AG04449 (cell line): ENCODE data around the gene FMR1.

Experiments
- CTCF ChIA-PET: fragments of 350-600 bp; formaldehyde crosslinking; extraction: SDS; loops from one replicate; lab custom pipeline; 2021; ENCODE audit warnings: antibody characterized with exemption; lab: Yijun Ruan, JAX
- POLR2A ChIA-PET: fragments of 400-600, 350-600 bp; formaldehyde crosslinking; extraction: SDS; loops from one replicate; lab custom pipeline; 2020; ENCODE audit warnings: antibody characterized with exemption, inconsistent platforms; lab: Yijun Ruan, JAX
- DNase-seq: peaks from one replicate; pipeline ENCODE4 v3.0.0-alpha.2; 2010; ENCODE audit warnings: low read depth, low spot score
- H3K4me3 ChIP-seq: 2 replicates; pipeline ENCODE4 v1.5.1; 2011; ENCODE audit warnings: low read depth, mild to moderate bottlenecking, control low read depth, low read length
- TF ChIP-seq, protein P1 (sequence below): IDR thresholded peaks from one replicate; pipeline ENCODE4 v1.5.1; 2011; ENCODE audit warnings: mild to moderate bottlenecking, moderate library complexity, low read length, control low read depth, inconsistent platforms; ENCODE audit not compliant: insufficient read depth; ENCODE audit errors: missing control alignments

The FMR1 gene

DNA sequence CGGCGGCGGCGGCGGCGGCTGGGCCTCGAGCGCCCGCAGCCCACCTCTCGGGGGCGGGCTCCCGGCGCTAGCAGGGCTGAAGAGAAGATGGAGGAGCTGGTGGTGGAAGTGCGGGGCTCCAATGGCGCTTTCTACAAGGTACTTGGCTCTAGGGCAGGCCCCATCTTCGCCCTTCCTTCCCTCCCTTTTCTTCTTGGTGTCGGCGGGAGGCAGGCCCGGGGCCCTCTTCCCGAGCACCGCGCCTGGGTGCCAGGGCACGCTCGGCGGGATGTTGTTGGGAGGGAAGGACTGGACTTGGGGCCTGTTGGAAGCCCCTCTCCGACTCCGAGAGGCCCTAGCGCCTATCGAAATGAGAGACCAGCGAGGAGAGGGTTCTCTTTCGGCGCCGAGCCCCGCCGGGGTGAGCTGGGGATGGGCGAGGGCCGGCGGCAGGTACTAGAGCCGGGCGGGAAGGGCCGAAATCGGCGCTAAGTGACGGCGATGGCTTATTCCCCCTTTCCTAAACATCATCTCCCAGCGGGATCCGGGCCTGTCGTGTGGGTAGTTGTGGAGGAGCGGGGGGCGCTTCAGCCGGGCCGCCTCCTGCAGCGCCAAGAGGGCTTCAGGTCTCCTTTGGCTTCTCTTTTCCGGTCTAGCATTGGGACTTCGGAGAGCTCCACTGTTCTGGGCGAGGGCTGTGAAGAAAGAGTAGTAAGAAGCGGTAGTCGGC, 528 bp downstream of the FMR1 start:
- no peak for DNase-seq
- ChIA-PET POLR2A (interaction anchor here (1.1 kb wide), 1 partner anchor 9 kb away, joined by 3 read pairs; no protein-coding TSS in a partner anchor), CTCF (no interaction called here)
- TF ChIP-seq, protein P1, sequence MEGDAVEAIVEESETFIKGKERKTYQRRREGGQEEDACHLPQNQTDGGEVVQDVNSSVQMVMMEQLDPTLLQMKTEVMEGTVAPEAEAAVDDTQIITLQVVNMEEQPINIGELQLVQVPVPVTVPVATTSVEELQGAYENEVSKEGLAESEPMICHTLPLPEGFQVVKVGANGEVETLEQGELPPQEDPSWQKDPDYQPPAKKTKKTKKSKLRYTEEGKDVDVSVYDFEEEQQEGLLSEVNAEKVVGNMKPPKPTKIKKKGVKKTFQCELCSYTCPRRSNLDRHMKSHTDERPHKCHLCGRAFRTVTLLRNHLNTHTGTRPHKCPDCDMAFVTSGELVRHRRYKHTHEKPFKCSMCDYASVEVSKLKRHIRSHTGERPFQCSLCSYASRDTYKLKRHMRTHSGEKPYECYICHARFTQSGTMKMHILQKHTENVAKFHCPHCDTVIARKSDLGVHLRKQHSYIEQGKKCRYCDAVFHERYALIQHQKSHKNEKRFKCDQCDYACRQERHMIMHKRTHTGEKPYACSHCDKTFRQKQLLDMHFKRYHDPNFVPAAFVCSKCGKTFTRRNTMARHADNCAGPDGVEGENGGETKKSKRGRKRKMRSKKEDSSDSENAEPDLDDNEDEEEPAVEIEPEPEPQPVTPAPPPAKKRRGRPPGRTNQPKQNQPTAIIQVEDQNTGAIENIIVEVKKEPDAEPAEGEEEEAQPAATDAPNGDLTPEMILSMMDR = no peak
- peak overlapping the region; percentile 68 for H3K4me3 ChIP-seq

DNA sequence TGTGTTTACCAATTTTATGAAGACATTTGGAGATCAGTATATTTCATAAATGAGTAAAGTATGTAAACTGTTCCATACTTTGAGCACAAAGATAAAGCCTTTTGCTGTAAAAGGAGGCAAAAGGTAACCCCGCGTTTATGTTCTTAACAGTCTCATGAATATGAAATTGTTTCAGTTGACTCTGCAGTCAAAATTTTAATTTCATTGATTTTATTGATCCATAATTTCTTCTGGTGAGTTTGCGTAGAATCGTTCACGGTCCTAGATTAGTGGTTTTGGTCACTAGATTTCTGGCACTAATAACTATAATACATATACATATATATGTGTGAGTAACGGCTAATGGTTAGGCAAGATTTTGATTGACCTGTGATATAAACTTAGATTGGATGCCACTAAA, 1.9 kb downstream of the FMR1 start:
- H3K4me3 ChIP-seq = peak overlapping the region; percentile 68
- no peak for DNase-seq
- ChIA-PET POLR2A (no interaction called here), CTCF (no interaction called here)
- TF ChIP-seq, protein P1 = no peak

DNA sequence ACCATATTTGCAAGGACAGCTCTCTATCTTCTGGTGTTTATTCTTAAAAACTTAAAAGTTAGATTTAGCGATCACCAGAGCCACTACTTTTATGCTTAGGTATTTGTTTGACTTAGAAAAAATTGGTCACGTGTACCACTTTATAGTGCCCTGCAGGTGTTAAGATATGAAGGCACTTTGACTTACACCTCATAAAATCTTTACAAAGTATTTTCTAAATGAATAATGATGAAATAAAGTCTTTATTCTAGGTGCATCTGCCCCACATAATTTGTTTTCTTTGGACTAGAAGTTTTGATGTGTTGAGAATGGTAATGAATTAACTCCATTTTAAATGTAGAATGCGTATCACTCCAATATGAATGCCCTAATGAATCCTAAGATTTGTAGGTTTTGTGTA, 2.9 kb downstream of the FMR1 start:
- TF ChIP-seq, protein P1 = no peak
- ChIA-PET CTCF (no interaction called here), POLR2A (no interaction called here)
- no peak overlapping the region for H3K4me3 ChIP-seq
- no peak for DNase-seq

DNA sequence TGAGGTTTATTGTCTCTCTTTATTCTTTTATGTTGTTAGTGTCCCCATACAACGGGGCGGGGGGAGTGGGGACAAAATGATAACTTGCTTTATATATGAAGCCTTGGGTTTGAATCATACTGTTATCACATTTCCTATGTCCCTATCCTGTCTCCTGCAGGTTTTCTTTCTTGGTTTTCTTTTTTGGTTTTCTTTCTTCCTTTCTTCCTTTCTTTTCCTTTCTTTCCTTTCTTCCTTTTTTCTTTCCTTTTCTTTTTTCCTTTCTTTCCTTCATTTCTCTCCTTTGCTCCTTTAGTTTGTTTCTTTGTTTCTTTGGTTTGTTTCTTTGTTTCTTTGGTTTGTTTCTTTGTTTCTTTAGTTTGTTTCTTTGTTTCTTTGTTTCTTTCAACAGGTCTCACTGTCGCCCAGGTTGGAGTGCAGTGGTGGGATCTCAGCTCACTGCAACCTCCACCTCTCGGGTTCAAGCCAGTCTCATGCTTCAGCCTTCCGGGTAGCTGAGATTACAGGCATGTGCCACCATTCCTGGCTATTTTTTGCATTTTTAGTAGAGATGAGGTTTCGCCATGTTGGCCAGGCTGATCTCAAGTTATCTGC, 4.8 kb downstream of the FMR1 start:
- ChIA-PET CTCF (no interaction called here), POLR2A (no interaction called here)

DNA sequence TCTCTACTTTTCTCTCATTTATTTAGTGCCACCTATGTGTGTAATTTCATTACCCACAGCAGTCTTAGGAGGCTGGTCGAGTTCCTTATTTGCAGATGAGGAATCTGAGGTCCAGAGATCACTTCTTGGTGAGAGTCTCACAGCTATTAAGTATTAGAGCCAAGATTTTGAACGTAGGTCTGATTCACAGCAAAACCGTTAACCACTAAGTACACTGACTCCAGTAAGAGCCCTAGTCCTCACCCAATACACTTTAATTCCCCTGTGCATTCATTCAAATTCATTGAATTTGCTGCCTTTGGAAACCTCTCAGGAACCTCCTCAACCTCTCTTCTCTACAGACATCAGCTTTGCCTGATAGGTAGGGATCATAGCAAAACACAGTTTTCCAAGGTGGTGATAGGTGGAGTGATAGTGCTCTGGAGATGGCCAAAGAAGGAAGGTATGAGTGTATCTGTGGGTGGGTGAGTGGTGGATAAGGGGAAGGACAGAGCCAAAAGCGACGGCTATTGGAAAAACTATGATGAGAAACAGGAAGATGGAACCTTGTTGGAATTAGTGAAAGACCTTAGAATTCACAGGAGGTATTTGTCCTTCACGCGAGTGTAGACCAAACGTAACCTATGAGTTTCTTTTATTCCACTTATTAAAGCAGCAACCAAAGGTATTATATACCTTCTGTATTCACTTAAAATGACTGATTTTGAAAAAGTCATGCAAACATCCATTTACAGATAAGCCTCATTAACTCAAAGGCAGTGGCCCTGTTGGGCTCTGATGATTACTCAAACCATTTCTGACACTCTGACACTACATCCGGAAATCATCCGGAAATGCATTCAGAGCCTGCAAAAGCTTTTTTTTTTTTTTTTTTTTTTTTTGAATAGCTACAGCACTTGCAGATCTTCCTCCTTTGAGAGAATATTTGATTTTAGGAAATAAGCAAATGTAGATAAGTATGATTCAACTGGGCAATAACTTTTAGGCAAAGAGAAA, 6.3 kb downstream of the FMR1 start:
- CTCF ChIA-PET = no interaction called here
- no peak for DNase-seq
- no peak overlapping the region for H3K4me3 ChIP-seq
- TF ChIP-seq, protein P1 = no peak
- POLR2A ChIA-PET = no interaction called here

More for the DNA sequence above, 4.8 kb downstream of the FMR1 start:
- DNase-seq = no peak
- H3K4me3 ChIP-seq = no peak overlapping the region
- TF ChIP-seq, protein P1 = no peak

DNA sequence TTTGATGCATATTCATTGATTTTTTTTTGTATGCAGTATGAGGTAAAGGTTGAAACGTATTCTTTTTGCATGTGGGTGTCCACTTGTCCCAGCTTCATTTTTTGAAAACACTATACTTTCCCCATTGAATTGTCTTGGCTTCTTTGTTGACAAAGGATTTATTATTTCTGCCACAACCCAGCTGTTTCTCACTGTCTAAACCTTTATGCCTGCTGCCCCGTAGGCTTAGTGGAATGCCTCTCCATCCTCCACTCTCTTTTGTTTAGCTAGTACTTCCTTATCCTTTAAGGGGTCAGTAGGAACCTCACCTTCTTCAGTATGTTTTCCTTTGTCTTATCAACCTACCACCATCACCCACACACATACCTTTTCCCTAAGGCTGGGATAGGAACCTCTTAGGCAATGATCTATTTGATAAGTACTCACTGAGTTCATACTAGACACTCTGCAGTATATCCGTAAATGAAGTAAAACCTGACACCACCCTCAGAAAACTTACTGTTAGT, 8.5 kb downstream of the FMR1 start:
- H3K4me3 ChIP-seq = no peak overlapping the region
- ChIA-PET CTCF (no interaction called here), POLR2A (no interaction called here)
- no peak for DNase-seq
- TF ChIP-seq, protein P1 = no peak
